Astrocyte of the cerebellum (primary cell): ENCODE results near the gene RREB1.

Source experiments
- DNase-seq: peaks from one replicate; pipeline ENCODE4 v3.0.0-alpha.2; 2011; ENCODE audit warnings: low read depth
- H3K4me3 ChIP-seq: 2 replicates; pipeline ENCODE4 v1.5.1; 2011; ENCODE audit warnings: mild to moderate bottlenecking, low read depth, low read length, moderate library complexity
- in situ Hi-C: cut with HindIII; loops from 2 replicates; pipeline ENCODE4 v1.10.0; 2017; ENCODE audit warnings: low sequenced_read_pairs
- TF ChIP-seq, protein P1 (sequence below): IDR thresholded peaks from 2 replicates; pipeline ENCODE4 v1.5.1; 2012; ENCODE audit warnings: low read length, low read depth, moderate library complexity, mild to moderate bottlenecking; ENCODE audit errors: missing control alignments

The RREB1 gene

GRCh38 chr6:7238900-7239589 is 131.3 kb downstream of the RREB1 start:
- DNase-seq = peak; percentile 23
- in situ Hi-C loops = no loop called here
- H3K4me3 ChIP-seq = no peak overlapping the region
- TF ChIP-seq, protein P1, sequence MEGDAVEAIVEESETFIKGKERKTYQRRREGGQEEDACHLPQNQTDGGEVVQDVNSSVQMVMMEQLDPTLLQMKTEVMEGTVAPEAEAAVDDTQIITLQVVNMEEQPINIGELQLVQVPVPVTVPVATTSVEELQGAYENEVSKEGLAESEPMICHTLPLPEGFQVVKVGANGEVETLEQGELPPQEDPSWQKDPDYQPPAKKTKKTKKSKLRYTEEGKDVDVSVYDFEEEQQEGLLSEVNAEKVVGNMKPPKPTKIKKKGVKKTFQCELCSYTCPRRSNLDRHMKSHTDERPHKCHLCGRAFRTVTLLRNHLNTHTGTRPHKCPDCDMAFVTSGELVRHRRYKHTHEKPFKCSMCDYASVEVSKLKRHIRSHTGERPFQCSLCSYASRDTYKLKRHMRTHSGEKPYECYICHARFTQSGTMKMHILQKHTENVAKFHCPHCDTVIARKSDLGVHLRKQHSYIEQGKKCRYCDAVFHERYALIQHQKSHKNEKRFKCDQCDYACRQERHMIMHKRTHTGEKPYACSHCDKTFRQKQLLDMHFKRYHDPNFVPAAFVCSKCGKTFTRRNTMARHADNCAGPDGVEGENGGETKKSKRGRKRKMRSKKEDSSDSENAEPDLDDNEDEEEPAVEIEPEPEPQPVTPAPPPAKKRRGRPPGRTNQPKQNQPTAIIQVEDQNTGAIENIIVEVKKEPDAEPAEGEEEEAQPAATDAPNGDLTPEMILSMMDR = peak; percentile 66

- in situ Hi-C loops = no loop called here
- DNase-seq = no peak
- no peak overlapping the region for H3K4me3 ChIP-seq
- TF ChIP-seq, protein P1 = no peak
These were observed 131.8 kb downstream of the RREB1 start for GRCh38 chr6:7239590-7239948.

DNA sequence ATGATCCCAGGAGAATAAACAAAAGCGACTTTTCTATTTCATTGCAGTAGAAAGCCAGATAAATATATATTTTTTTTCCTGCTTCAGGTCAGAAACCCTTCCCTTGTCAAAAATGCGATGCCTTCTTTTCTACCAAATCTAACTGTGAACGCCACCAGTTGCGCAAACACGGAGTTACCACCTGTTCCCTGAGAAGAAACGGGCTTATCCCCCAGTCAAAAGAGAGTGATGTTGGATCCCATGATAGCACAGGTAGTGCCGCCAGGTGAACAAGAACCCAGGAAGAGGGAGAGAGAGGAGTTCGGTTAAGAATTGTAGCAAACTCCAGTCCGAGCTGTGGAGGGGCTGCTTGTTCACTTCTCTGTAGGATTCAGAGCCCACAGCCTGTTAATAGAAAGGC is 132.6 kb downstream of the RREB1 start:
- no peak for DNase-seq
- in situ Hi-C loops = no loop called here
- no peak overlapping the region for H3K4me3 ChIP-seq
- TF ChIP-seq, protein P1 = no peak

GRCh38 chr6:7241160-7241559 is 133.4 kb downstream of the RREB1 start:
- in situ Hi-C loops = no loop called here
- no peak overlapping the region for H3K4me3 ChIP-seq
- TF ChIP-seq, protein P1 = no peak
- no peak for DNase-seq

GRCh38 chr6:7241709-7242645 is 134.2 kb downstream of the RREB1 start:
- in situ Hi-C loops = no loop called here
- peak; percentile 15 for DNase-seq
- TF ChIP-seq, protein P1 = no peak
- H3K4me3 ChIP-seq = no peak overlapping the region

- DNase-seq = no peak
These were observed 135.0 kb downstream of the RREB1 start for GRCh38 chr6:7242835-7243178.

More at GRCh38 chr6:7242835-7243178, 135.0 kb downstream of the RREB1 start:
- no peak overlapping the region for H3K4me3 ChIP-seq
- TF ChIP-seq, protein P1 = no peak
- in situ Hi-C loops = no loop called here
